GM19452 (cell line): Measurements from ENCODE around the gene TAOK1.
"Not testable (repeated sequence)": the region's sequence is repeated elsewhere in the genome, so short reads cannot be mapped to it uniquely, and the experiment has no call there.

ENCODE experiments used
- ATAC-seq: cut with Tn5 transposase; IDR thresholded peaks from one replicate; pipeline ENCODE4 v1.9.1; 2021; ENCODE audit not compliant: unreplicated experiment

Gene TAOK1

GRCh38 chr17:29443041-29443739 is 53.0 kb downstream of the TAOK1 start:
- no peak for ATAC-seq

- no peak for ATAC-seq
Measured at GRCh38 chr17:29444589-29444988, 54.4 kb downstream of the TAOK1 start.

GRCh38 chr17:29445844-29446243 is 55.7 kb downstream of the TAOK1 start:
- no peak for ATAC-seq

- no peak for ATAC-seq
Measured at GRCh38 chr17:29449865-29450671, 59.9 kb downstream of the TAOK1 start.

DNA sequence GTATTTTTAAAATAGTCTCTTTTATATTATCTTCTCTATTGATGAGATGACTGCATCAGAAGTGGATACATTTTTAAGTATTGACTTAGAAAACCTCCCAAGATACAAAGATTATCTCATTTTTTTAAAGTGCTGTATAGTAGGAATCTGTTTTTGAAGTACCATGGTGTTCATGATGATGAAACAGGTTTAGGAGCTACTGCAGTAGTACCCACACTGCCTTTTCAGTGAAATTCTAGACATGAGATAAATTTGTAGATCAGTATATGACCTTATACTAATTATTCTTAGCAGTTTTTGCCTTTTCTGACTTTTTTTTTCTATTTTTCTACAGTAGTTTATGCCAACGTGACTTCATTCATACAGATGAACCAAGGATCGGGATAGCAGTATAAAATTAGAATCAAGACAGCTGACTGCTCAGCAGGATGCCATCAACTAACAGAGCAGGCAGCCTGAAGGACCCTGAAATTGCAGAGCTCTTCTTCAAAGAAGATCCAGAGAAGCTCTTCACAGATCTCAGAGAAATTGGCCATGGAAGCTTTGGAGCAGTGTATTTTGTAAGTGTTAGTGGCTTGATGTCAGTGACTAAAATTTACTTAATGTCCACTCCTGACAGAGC is 61.1 kb downstream of the TAOK1 start:
- ATAC-seq: no peak

- ATAC-seq: no peak
Measured at GRCh38 chr17:29458066-29458465, 67.9 kb downstream of the TAOK1 start.

GRCh38 chr17:29461483-29462206 is 71.5 kb downstream of the TAOK1 start:
- ATAC-seq: no peak

DNA sequence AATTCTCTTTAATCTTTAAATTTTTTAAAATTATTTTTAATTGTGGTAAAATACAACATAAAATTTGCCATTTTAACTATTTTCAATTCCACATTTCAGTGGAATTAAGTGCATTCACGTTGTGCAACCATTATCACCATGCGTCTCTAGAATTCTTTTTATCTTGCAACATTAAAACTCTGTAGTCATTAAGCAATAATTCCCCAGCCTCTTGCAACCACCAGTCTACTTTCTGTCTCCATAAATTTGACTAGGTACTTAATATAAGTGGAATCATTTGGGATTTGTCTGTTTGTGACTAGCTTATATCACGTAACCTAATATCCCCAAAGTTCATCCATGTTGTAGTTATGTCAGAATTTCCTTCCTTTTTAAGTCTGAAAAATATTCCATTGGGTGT is 79.1 kb downstream of the TAOK1 start:
- no peak for ATAC-seq

- not testable (repeated sequence) for ATAC-seq
Measured at GRCh38 chr17:29473437-29473836, 83.3 kb downstream of the TAOK1 start.

DNA sequence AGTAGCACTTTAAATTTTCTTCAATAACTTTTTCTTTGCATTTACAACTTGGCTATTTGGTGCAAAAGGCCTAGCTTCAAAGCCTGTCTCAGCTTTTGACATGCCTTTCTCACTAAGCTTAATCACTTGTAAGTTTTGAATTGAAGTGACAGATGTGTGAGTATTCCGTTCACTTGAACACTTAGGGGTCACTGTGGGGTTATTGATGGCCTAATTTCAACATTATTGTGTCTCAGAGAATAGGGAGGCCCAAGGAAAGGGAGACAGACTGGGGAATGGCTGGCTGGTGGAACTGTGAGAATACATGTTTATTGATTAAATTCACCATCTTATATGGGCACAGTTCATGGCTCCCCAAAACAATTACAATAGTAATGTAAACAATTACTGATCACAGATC is 84.1 kb downstream of the TAOK1 start:
- ATAC-seq: no peak

DNA sequence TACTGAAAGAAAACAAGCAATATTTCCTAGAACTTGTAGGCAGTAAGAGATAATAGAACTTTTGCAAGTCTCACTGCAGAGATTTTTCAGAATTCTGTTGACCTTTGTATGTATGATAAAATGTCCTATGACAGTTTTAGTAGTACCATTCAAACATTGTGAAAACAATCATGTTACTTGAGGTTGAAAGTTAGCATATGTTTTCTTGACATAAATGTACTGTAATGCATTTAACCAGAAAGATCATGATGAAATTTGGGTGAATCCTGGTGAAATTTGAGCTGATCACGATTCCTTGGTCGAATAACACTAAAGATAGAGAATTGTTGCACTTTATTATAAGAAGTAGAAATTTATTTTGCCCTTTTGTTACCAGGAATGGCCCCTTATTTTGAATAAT is 85.7 kb downstream of the TAOK1 start:
- ATAC-seq: no peak

- not testable (repeated sequence) for ATAC-seq
Measured at GRCh38 chr17:29480249-29480928, 90.2 kb downstream of the TAOK1 start.

- ATAC-seq: no peak
Measured at GRCh38 chr17:29483503-29483902, 93.3 kb downstream of the TAOK1 start.

DNA sequence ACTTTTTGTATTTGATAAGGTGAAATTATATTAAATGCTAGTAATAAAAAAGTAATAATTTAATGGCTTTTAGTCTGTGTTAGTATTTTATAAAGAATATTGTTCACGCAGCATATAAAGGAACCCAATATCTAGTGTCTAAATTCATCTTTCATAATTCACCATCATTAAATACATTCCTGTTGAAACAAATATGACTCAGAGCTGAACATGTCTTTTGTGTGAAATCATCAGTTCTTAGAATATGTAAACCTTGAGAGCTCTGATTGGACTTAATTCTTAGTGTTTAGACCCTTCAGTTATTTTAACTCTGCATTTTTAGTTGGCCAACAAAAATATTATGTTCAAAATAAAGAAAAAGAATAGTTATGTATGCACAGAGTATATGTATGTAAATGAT is 104.8 kb downstream of the TAOK1 start:
- no peak for ATAC-seq

DNA sequence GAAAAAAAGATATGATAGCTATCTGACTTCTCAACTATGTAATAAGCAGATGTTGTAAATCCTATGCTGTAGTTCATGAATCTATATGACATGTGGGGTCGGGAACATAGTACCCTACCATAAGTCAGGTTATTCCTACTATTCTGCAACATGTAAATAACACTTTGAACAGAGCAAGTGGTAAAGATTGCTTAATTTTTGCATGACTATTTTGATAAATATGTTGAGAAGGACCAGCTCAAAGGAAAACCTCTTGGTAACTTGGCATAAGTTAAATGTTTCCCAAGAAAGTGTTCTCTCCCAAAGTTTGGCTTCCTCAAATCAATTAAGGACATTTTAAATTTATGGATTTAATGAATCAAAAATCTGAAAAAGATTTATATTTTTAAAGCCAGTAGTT is 114.5 kb downstream of the TAOK1 start:
- no peak for ATAC-seq

- ATAC-seq: no peak
Measured at GRCh38 chr17:29505836-29506235, 115.7 kb downstream of the TAOK1 start.

DNA sequence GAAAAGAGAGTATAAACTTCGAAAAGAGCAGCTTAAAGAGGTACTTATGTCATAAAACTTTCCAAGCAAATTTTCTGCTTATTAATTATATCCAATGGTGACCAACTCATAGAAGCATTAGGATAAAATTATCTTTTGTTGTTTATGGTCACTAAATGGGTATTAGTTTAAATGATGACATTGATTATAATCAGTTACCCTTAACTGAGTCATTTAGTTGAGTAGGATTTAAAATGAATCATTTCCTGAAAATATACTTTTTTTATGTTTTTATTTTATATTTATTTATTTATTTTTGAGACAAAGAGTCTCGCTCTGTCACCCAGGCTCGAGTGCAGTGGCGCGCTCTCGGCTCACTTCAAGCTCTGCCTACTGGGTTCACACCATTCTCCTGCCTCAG is 120.8 kb downstream of the TAOK1 start:
- ATAC-seq: no peak

- ATAC-seq: no peak
Measured at GRCh38 chr17:29514792-29515191, 124.6 kb downstream of the TAOK1 start.

- ATAC-seq: no peak
Measured at GRCh38 chr17:29518359-29518758, 128.2 kb downstream of the TAOK1 start.

GRCh38 chr17:29524692-29525091 is 134.5 kb downstream of the TAOK1 start:
- ATAC-seq: no peak

DNA sequence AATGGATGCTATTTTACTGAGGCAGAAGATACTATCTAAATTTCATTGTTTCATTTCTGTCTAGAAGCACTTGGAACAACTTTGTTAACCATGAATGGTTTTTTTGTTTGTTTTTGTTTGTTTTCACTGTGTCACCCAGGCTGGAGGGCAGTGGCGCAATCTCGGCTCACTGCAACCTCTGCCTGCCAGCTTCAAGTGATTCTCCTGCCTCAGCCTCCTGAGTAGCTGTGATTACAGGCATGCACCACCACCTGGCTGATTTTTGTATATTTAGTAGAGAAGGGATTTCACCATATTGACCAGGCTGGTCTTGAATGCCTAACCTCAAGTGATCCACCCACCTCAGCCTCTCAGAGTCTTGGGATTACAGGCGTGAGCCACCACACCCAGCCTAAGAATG is 136.2 kb downstream of the TAOK1 start:
- no peak for ATAC-seq
